Transverse colon (tissue), 4 donors: ENCODE measurements around the gene AOPEP. TPM values are rescaled to one million over a fixed set of nuclear protein-coding genes. Genes with fewer than 3 reads are reported as not detected.
"Not testable (repeated sequence)": the region's sequence is repeated elsewhere in the genome, so short reads cannot be mapped to it uniquely, and the experiment has no call there.

Source experiments
- DNase-seq: peaks from one replicate; pipeline ENCODE4 v3.0.0-alpha.2; 2019
- H3K27ac ChIP-seq, 4 donors: fragments of 200-600 bp; sonication (generic); 2 replicates each; pipeline ENCODE4 v1.5.1; 2016 to 2018; ENCODE audit warnings: inconsistent platforms in 4 of 4
- H3K27me3 ChIP-seq: fragments of 200-600 bp; sonication (generic); 2 replicates; pipeline ENCODE4 v1.5.1; 2017; ENCODE audit warnings: inconsistent platforms
- H3K36me3 ChIP-seq, 4 donors: fragments of 200-600 bp; sonication (generic); 2 replicates each; pipeline ENCODE4 v1.5.1; 2017 to 2019; ENCODE audit warnings: inconsistent platforms in 4 of 4
- H3K4me1 ChIP-seq, 4 donors: fragments of 200-600 bp; sonication (generic); 2 replicates each; pipeline ENCODE4 v1.5.1; 2017 to 2020; ENCODE audit warnings: inconsistent platforms in 4 of 4
- H3K4me3 ChIP-seq, 4 donors: fragments of 200-600 bp; sonication (generic); 1 replicate in 1 of 4; 2 replicates in 3 of 4; pipeline versions ENCODE4 v1.5.1 to v1.6.1; 2017 to 2019; ENCODE audit warnings: inconsistent platforms in 4 of 4
- H3K9me3 ChIP-seq, 2 donors: fragments of 200-600 bp; sonication (generic); 2 replicates each; pipeline ENCODE4 v1.5.1; 2017 to 2019; ENCODE audit warnings: inconsistent platforms in 2 of 2
- CTCF ChIP-seq, 5 experiments: fragments of 200-600 bp in 3 of 5; fragments of 450-650 bp in 2 of 5; sonication (generic) in 3 of 5; IDR thresholded peaks; 1 replicate in 2 of 5; 2 replicates in 3 of 5; pipeline ENCODE4 v1.5.1; 2016 to 2017; ENCODE audit warnings: antibody characterized with exemption in 5 of 5, inconsistent platforms in 3 of 5, mild to moderate bottlenecking in 2 of 5, moderate library complexity in 1 of 5
- EP300 ChIP-seq: sonication (generic); formaldehyde crosslinking; IDR thresholded peaks from one replicate; pipeline ENCODE4 v1.6.1; 2017; ENCODE audit warnings: antibody characterized with exemption, low read depth
- POLR2A ChIP-seq: fragments of 450-650 bp; IDR thresholded peaks from one replicate; pipeline ENCODE4 v1.6.1; 2016; ENCODE audit warnings: antibody characterized with exemption, mild to moderate bottlenecking, moderate library complexity
- POLR2AphosphoS5 ChIP-seq, 3 donors: sonication (generic); formaldehyde crosslinking; IDR thresholded peaks; one replicate each; pipeline ENCODE4 v1.6.1; 2016; ENCODE audit warnings: antibody characterized with exemption in 3 of 3
- WGBS, 2 donors: methylation state at CpG; one replicate each; pipeline ENCODE4 v1.1.5; 2018; ENCODE audit warnings: low coverage in 1 of 2; 5-methylcytosine and 5-hydroxymethylcytosine counted together
- in situ Hi-C, 4 donors: fragments of 200-750 bp; cut with MboI; loops; one replicate each; pipeline versions ENCODE4 v1.15.0 to v1.15.1; 2017; ENCODE audit warnings: low sequenced_read_pairs in 3 of 4, low pct_ligation_motif_present in 1 of 4, low pct_unique_long_range_greater_than_20kb in 1 of 4
- intact Hi-C: fragments of 100-400 bp; cut with DNase I; formaldehyde crosslinking; loops from one replicate; pipeline ENCODE4 v1.15.1; 2023; ENCODE audit warnings: low total_unique reads
- total RNA-seq, 4 donors: library from RNA; depleted of rRNA; stranded (reverse); fragments of >200 nt; gene quantifications; one replicate each; pipeline ENCODE4 v1.1.0, GENCODE V29; 2016

The AOPEP gene
- total RNA-seq, 4 donors from 2014 or later: 53.0 to 129 (median 92.7) TPM

GRCh38 chr9:94934816-94935328 lies 208.4 kb downstream of the AOPEP start:
- intact Hi-C loops: no loop called here
- no peak for DNase-seq
- WGBS, 2 donors: 80 to 91% methylated on average over 3 to 9 of the region's 9 CpGs
- Histone ChIP-seq H3K27ac (no peak overlapping the region), H3K4me3 (no peak overlapping the region), H3K27me3 (no peaks in the 10 kb centered on the region), H3K9me3 (no peaks in the 10 kb centered on the region), H3K36me3 (no peaks in the 10 kb centered on the region), H3K4me1 (peaks cover 0 to 46% (median 21%) of the 10 kb centered on the region in 4 donors)
- TF ChIP-seq POLR2AphosphoS5 (IDR thresholded peaks at IDR 0.05): no peak
- no peak for TF ChIP-seq POLR2A
- no peak for TF ChIP-seq EP300
- no peak for TF ChIP-seq CTCF (IDR thresholded peaks at IDR 0.05)
- in situ Hi-C loops: loop anchor here in 1 of 4 donors (25.0 kb wide), 1 partner anchor 98 kb away; no protein-coding TSS in a partner anchor

- no peak overlapping the region for H3K27ac ChIP-seq
- H3K9me3 ChIP-seq: no peaks in the 10 kb centered on the region
- no peak for DNase-seq
- intact Hi-C loops (no loop called here), in situ Hi-C loops (loop anchor here in 1 of 4 donors (25.0 kb wide), 1 partner anchor 98 kb away; no protein-coding TSS in a partner anchor)
- H3K27me3 ChIP-seq: no peaks in the 10 kb centered on the region
- peaks cover under 1 to 46% (median 22%) of the 10 kb centered on the region in 4 donors for H3K4me1 ChIP-seq
- TF ChIP-seq EP300: no peak
- no peak for TF ChIP-seq POLR2A
- TF ChIP-seq CTCF (IDR thresholded peaks at IDR 0.05): no peak
- TF ChIP-seq POLR2AphosphoS5 (IDR thresholded peaks at IDR 0.05): no peak
- H3K4me3 ChIP-seq: no peak overlapping the region
- H3K36me3 ChIP-seq: no peaks in the 10 kb centered on the region
- whole genome bisulfite sequencing, 2 donors: 93 to 100% methylated on average over 2 of the region's 6 CpGs
Measured at GRCh38 chr9:94935396-94935795, 208.9 kb downstream of the AOPEP start.

GRCh38 chr9:94936419-94936818 lies 209.9 kb downstream of the AOPEP start:
- intact Hi-C loops: no loop called here
- no peak for DNase-seq
- TF ChIP-seq POLR2A (no peak), POLR2AphosphoS5 (IDR thresholded peaks at IDR 0.05) (peak in 1 of 3 donors; percentile 13)
- WGBS, 2 donors: 70 to 80% methylated on average over 1 to 3 of the region's 3 CpGs
- Histone ChIP-seq H3K9me3 (no peaks in the 10 kb centered on the region), H3K4me1 (peaks cover 10 to 46% (median 26%) of the 10 kb centered on the region in 4 donors), H3K27ac (peak overlapping the region in 3 of 4 donors; percentile 27 to 49 (median 44)), H3K36me3 (no peaks in the 10 kb centered on the region), H3K4me3 (no peak overlapping the region), H3K27me3 (no peaks in the 10 kb centered on the region)
- in situ Hi-C loops: loop anchor here in 1 of 4 donors (25.0 kb wide), 1 partner anchor 99 kb away; no protein-coding TSS in a partner anchor

GRCh38 chr9:94937214-94937903 lies 210.9 kb downstream of the AOPEP start:
- H3K9me3 ChIP-seq: no peaks in the 10 kb centered on the region
- in situ Hi-C loops (loop anchor here in 1 of 4 donors (25.0 kb wide), 1 partner anchor 100 kb away; no protein-coding TSS in a partner anchor), intact Hi-C loops (no loop called here)
- DNase-seq: no peak
- H3K4me1 ChIP-seq: peaks cover 10 to 43% (median 23%) of the 10 kb centered on the region in 4 donors
- H3K36me3 ChIP-seq: no peaks in the 10 kb centered on the region
- TF ChIP-seq POLR2AphosphoS5 (IDR thresholded peaks at IDR 0.05) (peak; percentile 22 to 27 (median 27)), EP300 (no peak)
- peak overlapping the region; percentile 27 to 54 (median 46) for H3K27ac ChIP-seq
- 93 to 96% methylated on average over 6 of the region's 6 CpGs for WGBS, 2 donors
- H3K4me3 ChIP-seq: no peak overlapping the region
- H3K27me3 ChIP-seq: no peaks in the 10 kb centered on the region

GRCh38 chr9:94938384-94938783 lies 211.9 kb downstream of the AOPEP start:
- Histone ChIP-seq H3K4me1 (peaks cover 10 to 36% (median 22%) of the 10 kb centered on the region in 4 donors), H3K27ac (peak overlapping the region in 3 of 4 donors; percentile 44 to 54 (median 49)), H3K27me3 (no peaks in the 10 kb centered on the region), H3K36me3 (no peaks in the 10 kb centered on the region), H3K9me3 (no peaks in the 10 kb centered on the region), H3K4me3 (no peak overlapping the region)
- in situ Hi-C loops (loop anchor here in 1 of 4 donors (25.0 kb wide), 1 partner anchor 101 kb away; no protein-coding TSS in a partner anchor), intact Hi-C loops (no loop called here)
- 93 to 97% methylated on average over 2 to 3 of the region's 3 CpGs for WGBS, 2 donors
- DNase-seq: no peak
- TF ChIP-seq EP300: no peak
- TF ChIP-seq CTCF (IDR thresholded peaks at IDR 0.05): no peak
- TF ChIP-seq POLR2A: no peak
- no peak for TF ChIP-seq POLR2AphosphoS5 (IDR thresholded peaks at IDR 0.05)

GRCh38 chr9:94940296-94940695 lies 213.8 kb downstream of the AOPEP start:
- peaks cover 19 to 50% (median 24%) of the 10 kb centered on the region in 4 donors for H3K4me1 ChIP-seq
- H3K27ac ChIP-seq: peak overlapping the region in 3 of 4 donors; percentile 27 to 73 (median 55)
- H3K9me3 ChIP-seq, H3K36me3 ChIP-seq, H3K4me3 ChIP-seq, DNase-seq, intact Hi-C loops, H3K27me3 ChIP-seq: not testable (repeated sequence)
- in situ Hi-C loops: loop anchor here in 1 of 4 donors (25.0 kb wide), 1 partner anchor 103 kb away; no protein-coding TSS in a partner anchor
- 67 to 95% methylated on average over 1 to 6 of the region's 6 CpGs for WGBS, 2 donors
